SH-SY5Y (cell line): ENCODE data around the gene HDAC8.

Experiments
- GATA2 ChIP-seq: IDR thresholded peaks from 2 replicates; pipeline ENCODE4 v1.6.1; 2011; ENCODE audit warnings: mild to moderate bottlenecking, low read depth, low read length
- GATA3 ChIP-seq: IDR thresholded peaks from 2 replicates; pipeline ENCODE4 v1.6.1; 2011; ENCODE audit warnings: low read depth, mild to moderate bottlenecking, low read length, moderate library complexity

DNA sequence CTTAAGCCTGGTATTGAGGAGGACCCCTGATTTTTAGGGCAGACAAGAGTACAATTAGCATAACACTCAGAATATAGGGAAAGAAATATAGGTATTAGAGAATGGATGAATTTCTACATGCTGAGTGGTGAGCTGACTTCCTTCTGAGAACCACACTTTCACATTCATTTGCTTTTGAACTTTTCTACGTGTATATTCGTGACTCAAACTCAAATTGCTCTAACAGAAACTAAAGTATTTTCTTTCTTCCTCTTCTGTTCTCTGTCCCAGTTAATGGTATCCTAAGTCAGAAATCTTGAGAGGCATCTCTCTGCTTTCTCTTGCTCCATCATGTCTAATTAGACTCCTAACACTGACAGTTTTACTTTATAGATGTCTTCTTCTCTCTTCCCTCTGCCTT is 163.8 kb downstream of the HDAC8 start:
- TF ChIP-seq GATA2 (no peak), GATA3 (no peak)
